Measurements from ENCODE around the gene KCNAB2.

KCNAB2 gene

GRCh38 chr1:6011161-6011945 is 34.3 kb upstream of the KCNAB2 start:
- Histone ChIP-seq H3K27ac (ENCODE audit: low read depth, low read length) (no peak overlapping the region), H3K79me2 (ENCODE audit: control insufficient read depth, low read length) (no peaks in the 10 kb centered on the region), H3K4me3 (ENCODE audit: low read length) (no peak overlapping the region), H3F3A (ENCODE audit: control insufficient read depth, insufficient read depth) (no peaks in the 10 kb centered on the region), H3K4me2 (ENCODE audit: low read length) (no peak overlapping the region), H3K9me3 (ENCODE audit: control insufficient read depth, insufficient read depth, low read length) (no peaks in the 10 kb centered on the region), H3K4me1 (ENCODE audit: control insufficient read depth, low read length) (no peaks in the 10 kb centered on the region), H3K9me2 (replicated peaks; ENCODE audit: control insufficient read depth, low read length) (no peaks in the 10 kb centered on the region), H3K36me3 (ENCODE audit: control insufficient read depth, low read length) (no peaks in the 10 kb centered on the region), H3K27me3 (ENCODE audit: control insufficient read depth, low read length) (no peaks in the 10 kb centered on the region), H4K20me1 (ENCODE audit: control insufficient read depth, insufficient read depth, low read depth, low read length) (no peaks in the 10 kb centered on the region)
- TF ChIP-seq EZH2phosphoT487 (IDR thresholded peaks at IDR 0.05; ENCODE audit: borderline replicate concordance, low read length) (no peak), CTCF (IDR thresholded peaks at IDR 0.05; ENCODE audit: low read depth, low read length, poor library complexity, severe bottlenecking) (no peak)

- Histone ChIP-seq H3K9me2 (replicated peaks; ENCODE audit: control insufficient read depth, low read length) (no peaks in the 10 kb centered on the region), H3K4me1 (ENCODE audit: control insufficient read depth, low read length) (no peaks in the 10 kb centered on the region), H3K9me3 (ENCODE audit: control insufficient read depth, insufficient read depth, low read length) (no peaks in the 10 kb centered on the region), H3K27ac (ENCODE audit: low read depth, low read length) (no peak overlapping the region), H3K79me2 (ENCODE audit: control insufficient read depth, low read length) (no peaks in the 10 kb centered on the region), H3K4me3 (ENCODE audit: low read length) (no peak overlapping the region), H3K27me3 (ENCODE audit: control insufficient read depth, low read length) (no peaks in the 10 kb centered on the region), H3K4me2 (ENCODE audit: low read length) (no peak overlapping the region), H4K20me1 (ENCODE audit: control insufficient read depth, insufficient read depth, low read depth, low read length) (no peaks in the 10 kb centered on the region), H3F3A (ENCODE audit: control insufficient read depth, insufficient read depth) (no peaks in the 10 kb centered on the region), H3K36me3 (ENCODE audit: control insufficient read depth, low read length) (no peaks in the 10 kb centered on the region)
- no peak for TF ChIP-seq EZH2phosphoT487 (IDR thresholded peaks at IDR 0.05; ENCODE audit: borderline replicate concordance, low read length)
- no peak for TF ChIP-seq CTCF (IDR thresholded peaks at IDR 0.05; ENCODE audit: low read depth, low read length, poor library complexity, severe bottlenecking)
Measured at GRCh38 chr1:6011946-6012258, 33.8 kb upstream of the KCNAB2 start.

GRCh38 chr1:6012529-6013318 is 33.0 kb upstream of the KCNAB2 start:
- H3K4me1 ChIP-seq (ENCODE audit: control insufficient read depth, low read length): no peaks in the 10 kb centered on the region
- no peak for TF ChIP-seq EZH2phosphoT487 (IDR thresholded peaks at IDR 0.05; ENCODE audit: borderline replicate concordance, low read length)
- no peak for TF ChIP-seq CTCF (IDR thresholded peaks at IDR 0.05; ENCODE audit: low read depth, low read length, poor library complexity, severe bottlenecking)

More at GRCh38 chr1:6012529-6013318, 33.0 kb upstream of the KCNAB2 start:
- H3K4me3 ChIP-seq (ENCODE audit: low read length): no peak overlapping the region
- no peak overlapping the region for H3K27ac ChIP-seq (ENCODE audit: low read depth, low read length)
- no peaks in the 10 kb centered on the region for H3K27me3 ChIP-seq (ENCODE audit: control insufficient read depth, low read length)
- no peaks in the 10 kb centered on the region for H3K79me2 ChIP-seq (ENCODE audit: control insufficient read depth, low read length)
- H3K36me3 ChIP-seq (ENCODE audit: control insufficient read depth, low read length): no peaks in the 10 kb centered on the region
- H3F3A ChIP-seq (ENCODE audit: control insufficient read depth, insufficient read depth): no peaks in the 10 kb centered on the region
- H3K9me2 ChIP-seq (replicated peaks; ENCODE audit: control insufficient read depth, low read length): no peaks in the 10 kb centered on the region
- H4K20me1 ChIP-seq (ENCODE audit: control insufficient read depth, insufficient read depth, low read depth, low read length): no peaks in the 10 kb centered on the region
- no peak overlapping the region for H3K4me2 ChIP-seq (ENCODE audit: low read length)
- no peaks in the 10 kb centered on the region for H3K9me3 ChIP-seq (ENCODE audit: control insufficient read depth, insufficient read depth, low read length)
